ENCODE results near the gene TNFRSF1A. TPM values are rescaled to one million over a fixed set of nuclear protein-coding genes. Genes with fewer than 3 reads are reported as not detected.

The TNFRSF1A gene
- total and polyA plus RNA-seq, 2 of the 13 experiments (the other 11 are each of a cell fraction or from before 2014, with no cell fraction given), result 41.5 to 61.2 TPM

GRCh38 chr12:6324936-6325750, 16.7 kb downstream of the TNFRSF1A start:
- no peak overlapping the region for H3K27ac ChIP-seq (ENCODE audit: extremely low read length, insufficient read depth, low read length)
- peaks cover 46% of the 10 kb centered on the region for H3K4me1 ChIP-seq (ENCODE audit: insufficient read depth, low read length)
- ChIA-PET CTCF (ENCODE audit: low intra/inter-chr PET ratio, low total read pairs) (no interaction called here), POLR2A (interaction anchor here (1.5 to 4.2 kb wide), 3 partner anchors 11 to 38 kb away, joined by 7 to 82 read pairs (median 7); no protein-coding TSS in a partner anchor)
- H4K20me1 ChIP-seq (ENCODE audit: insufficient read depth, low read length), result no peaks in the 10 kb centered on the region
- no peak overlapping the region for H3K9ac ChIP-seq (ENCODE audit: insufficient read depth, low read depth, low read length)
- TF ChIP-seq ZNF629 (CRISPR knock-in tag; conservative IDR thresholded peaks at IDR 0.05) (peak; percentile 37; the same call in 1 of the 2 replicates), ZBTB25 (CRISPR knock-in tag; IDR thresholded peaks at IDR 0.05) (no peak), SSRP1 (CRISPR knock-in tag; IDR thresholded peaks at IDR 0.05) (peak; percentile 81; the same call in 1 of the 2 replicates), HHEX (CRISPR knock-in tag; IDR thresholded peaks at IDR 0.05) (no peak), ZNF572 (CRISPR knock-in tag; IDR thresholded peaks at IDR 0.05) (no peak), ZFP36 (IDR thresholded peaks at IDR 0.05; ENCODE audit: borderline replicate concordance, low read depth, low read length, partially characterized antibody) (no peak), POLR2G (IDR thresholded peaks at IDR 0.05; ENCODE audit: low read depth, low read length) (peak; percentile 34; the same call in 1 of the 2 replicates), ZNF564 (CRISPR knock-in tag; IDR thresholded peaks at IDR 0.05) (no peak), ZFP91 (CRISPR knock-in tag; IDR thresholded peaks at IDR 0.05; ENCODE audit: borderline replicate concordance) (no peak), ZNF552 (CRISPR knock-in tag; IDR thresholded peaks at IDR 0.05; ENCODE audit: borderline replicate concordance) (no peak), CREB3 (CRISPR knock-in tag; IDR thresholded peaks at IDR 0.05) (no peak), POLR2A (IDR thresholded peaks at IDR 0.05; ENCODE audit: insufficient read depth in 1 of 2, low read depth in 2 of 2, low read length in 2 of 2) (peak in 1 of 2 experiments; percentile 22; a peak in 1 of 4 replicates), RBM22 (optimal IDR thresholded peaks at IDR 0.05; ENCODE audit: low read length) (peak; percentile 51), ZNF317 (CRISPR knock-in tag; IDR thresholded peaks at IDR 0.05) (no peak), DR1 (CRISPR knock-in tag; IDR thresholded peaks at IDR 0.05) (no peak), CAMTA2 (CRISPR knock-in tag; IDR thresholded peaks at IDR 0.05; ENCODE audit: borderline replicate concordance) (no peak), GATA4 (IDR thresholded peaks at IDR 0.05; ENCODE audit: borderline replicate concordance, low read depth) (no peak), HNRNPK (IDR thresholded peaks at IDR 0.05; ENCODE audit: low read depth, low read length, poor library complexity, severe bottlenecking) (peak; percentile 17)
- TF ChIP-seq, protein P1, sequence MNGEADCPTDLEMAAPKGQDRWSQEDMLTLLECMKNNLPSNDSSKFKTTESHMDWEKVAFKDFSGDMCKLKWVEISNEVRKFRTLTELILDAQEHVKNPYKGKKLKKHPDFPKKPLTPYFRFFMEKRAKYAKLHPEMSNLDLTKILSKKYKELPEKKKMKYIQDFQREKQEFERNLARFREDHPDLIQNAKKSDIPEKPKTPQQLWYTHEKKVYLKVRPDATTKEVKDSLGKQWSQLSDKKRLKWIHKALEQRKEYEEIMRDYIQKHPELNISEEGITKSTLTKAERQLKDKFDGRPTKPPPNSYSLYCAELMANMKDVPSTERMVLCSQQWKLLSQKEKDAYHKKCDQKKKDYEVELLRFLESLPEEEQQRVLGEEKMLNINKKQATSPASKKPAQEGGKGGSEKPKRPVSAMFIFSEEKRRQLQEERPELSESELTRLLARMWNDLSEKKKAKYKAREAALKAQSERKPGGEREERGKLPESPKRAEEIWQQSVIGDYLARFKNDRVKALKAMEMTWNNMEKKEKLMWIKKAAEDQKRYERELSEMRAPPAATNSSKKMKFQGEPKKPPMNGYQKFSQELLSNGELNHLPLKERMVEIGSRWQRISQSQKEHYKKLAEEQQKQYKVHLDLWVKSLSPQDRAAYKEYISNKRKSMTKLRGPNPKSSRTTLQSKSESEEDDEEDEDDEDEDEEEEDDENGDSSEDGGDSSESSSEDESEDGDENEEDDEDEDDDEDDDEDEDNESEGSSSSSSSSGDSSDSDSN (CRISPR knock-in tag; IDR thresholded peaks at IDR 0.05), result no peak
- FAIRE-seq (no peak), DNase-seq (ENCODE audit: low spot score) (no peak), ATAC-seq (no peak)
- H2AFZ ChIP-seq (ENCODE audit: low read length), result no peak overlapping the region
- in situ Hi-C loops (cut with HindIII; ENCODE audit: extremely low pct_ligation_motif_present, low pct_unique_long_range_greater_than_20kb), result no loop called here
- WGBS (ENCODE audit: low lambda C conversion rate), result 78% methylated on average over 6 of the region's 6 CpGs
- intact Hi-C loops (cut with micrococcal nuclease; ENCODE audit: unreplicated experiment), result no loop called here
- H3K36me3 ChIP-seq (replicated peaks in 1 of 2; ENCODE audit: control insufficient read depth in 1 of 2, insufficient read depth in 2 of 2, low read length in 2 of 2), result peaks cover 8 to 19% of the 10 kb centered on the region in 2 experiments; a peak in 4 of 5 replicates
- no peaks in the 10 kb centered on the region for H3K9me3 ChIP-seq (ENCODE audit: low read length)
- H3K27me3 ChIP-seq (ENCODE audit: control insufficient read depth in 1 of 2, insufficient read depth in 2 of 2, low read length in 2 of 2), result no peaks in the 10 kb centered on the region
- no peak overlapping the region for H3K4me2 ChIP-seq (ENCODE audit: low read depth, low read length)
- H3K4me3 ChIP-seq (replicated peaks in 1 of 3; ENCODE audit: insufficient read depth in 1 of 3, low read depth in 2 of 3, low read length in 3 of 3), result no peak overlapping the region
- H3K79me2 ChIP-seq (ENCODE audit: insufficient read depth, low read length), result no peaks in the 10 kb centered on the region
- BruUV-seq (replicated peaks), result no TSS peak
